ENCODE results near the gene PDGFB.

DNA sequence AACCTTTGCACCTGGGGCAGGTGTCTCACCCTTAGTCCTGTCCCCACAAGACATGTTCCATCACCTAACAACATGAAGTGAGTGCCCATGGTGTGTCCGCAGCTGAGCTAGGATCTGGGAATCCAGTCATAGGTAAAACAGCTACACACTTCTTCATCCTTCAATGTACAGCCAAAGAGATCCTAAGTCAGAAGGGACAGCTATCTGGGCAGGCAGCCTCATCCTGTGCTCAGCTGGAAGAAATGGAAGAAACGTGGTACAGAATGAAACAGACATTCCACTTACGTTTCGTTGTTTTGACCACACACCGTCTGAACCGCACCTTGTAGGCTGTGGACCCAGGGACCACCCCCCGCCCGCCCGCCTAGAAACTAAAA is 30.8 kb downstream of the PDGFB start:
- TF ChIP-seq POLR2A (IDR thresholded peaks at IDR 0.05; ENCODE audit: borderline replicate concordance, extremely low read depth, insufficient read depth, insufficient read length) (no peak), ZNF274 (IDR thresholded peaks at IDR 0.05; ENCODE audit: low read depth, low read length) (no peak), EGR1 (IDR thresholded peaks at IDR 0.05; ENCODE audit: low read depth) (no peak), EZH2 (IDR thresholded peaks at IDR 0.05) (no peak)
- TF ChIP-seq, protein P1, sequence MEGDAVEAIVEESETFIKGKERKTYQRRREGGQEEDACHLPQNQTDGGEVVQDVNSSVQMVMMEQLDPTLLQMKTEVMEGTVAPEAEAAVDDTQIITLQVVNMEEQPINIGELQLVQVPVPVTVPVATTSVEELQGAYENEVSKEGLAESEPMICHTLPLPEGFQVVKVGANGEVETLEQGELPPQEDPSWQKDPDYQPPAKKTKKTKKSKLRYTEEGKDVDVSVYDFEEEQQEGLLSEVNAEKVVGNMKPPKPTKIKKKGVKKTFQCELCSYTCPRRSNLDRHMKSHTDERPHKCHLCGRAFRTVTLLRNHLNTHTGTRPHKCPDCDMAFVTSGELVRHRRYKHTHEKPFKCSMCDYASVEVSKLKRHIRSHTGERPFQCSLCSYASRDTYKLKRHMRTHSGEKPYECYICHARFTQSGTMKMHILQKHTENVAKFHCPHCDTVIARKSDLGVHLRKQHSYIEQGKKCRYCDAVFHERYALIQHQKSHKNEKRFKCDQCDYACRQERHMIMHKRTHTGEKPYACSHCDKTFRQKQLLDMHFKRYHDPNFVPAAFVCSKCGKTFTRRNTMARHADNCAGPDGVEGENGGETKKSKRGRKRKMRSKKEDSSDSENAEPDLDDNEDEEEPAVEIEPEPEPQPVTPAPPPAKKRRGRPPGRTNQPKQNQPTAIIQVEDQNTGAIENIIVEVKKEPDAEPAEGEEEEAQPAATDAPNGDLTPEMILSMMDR (IDR thresholded peaks at IDR 0.05 in 2 of 3, conservative IDR thresholded peaks at IDR 0.05 in 1 of 3; ENCODE audit: borderline replicate concordance in 1 of 3, insufficient read depth in 1 of 3, low read depth in 2 of 3, low read length in 2 of 3): no peak

Data from HCT116 (cell line).